OCI-LY7 (cell line): Measurements from ENCODE around the gene SH3PXD2A.

Experiments
- CTCF ChIP-seq: fragments of 200-600 bp; sonication (generic); conservative IDR thresholded peaks from 2 replicates; pipeline ENCODE4 v1.5.1; 2014; ENCODE audit warnings: mild to moderate bottlenecking, antibody characterized with exemption, low read length, moderate library complexity, mixed read lengths
- EZH2phosphoT487 ChIP-seq: fragments of 200-600 bp; sonication (generic); IDR thresholded peaks from 2 replicates; pipeline ENCODE4 v1.6.1; 2018; ENCODE audit warnings: low read depth, borderline replicate concordance, mild to moderate bottlenecking, mixed run types, antibody characterized with exemption, low read length, moderate library complexity, mixed read lengths

- TF ChIP-seq CTCF: no peak
- TF ChIP-seq EZH2phosphoT487: no peak
Observed at GRCh38 chr10:103706762-103707161, 148.6 kb downstream of the SH3PXD2A start.
